HPDE6-E6E7 (cell line): ENCODE results near the gene ALG14.
A peak's percentile ranks its signal among the peaks of the same experiment; 100 is the strongest.
"Not testable (repeated sequence)": the region's sequence is repeated elsewhere in the genome, so short reads cannot be mapped to it uniquely, and the experiment has no call there.

Experiments used
- DNase-seq: peaks from one replicate; pipeline ENCODE4 v3.0.0; 2011; ENCODE audit warnings: missing footprints; ENCODE audit errors: extremely low spot score

ALG14 gene

GRCh38 chr1:95006681-95007080 lies 66.1 kb downstream of the ALG14 start:
- DNase-seq: no peak

- no peak for DNase-seq
Observed at GRCh38 chr1:95005584-95005983, 67.2 kb downstream of the ALG14 start.

DNA sequence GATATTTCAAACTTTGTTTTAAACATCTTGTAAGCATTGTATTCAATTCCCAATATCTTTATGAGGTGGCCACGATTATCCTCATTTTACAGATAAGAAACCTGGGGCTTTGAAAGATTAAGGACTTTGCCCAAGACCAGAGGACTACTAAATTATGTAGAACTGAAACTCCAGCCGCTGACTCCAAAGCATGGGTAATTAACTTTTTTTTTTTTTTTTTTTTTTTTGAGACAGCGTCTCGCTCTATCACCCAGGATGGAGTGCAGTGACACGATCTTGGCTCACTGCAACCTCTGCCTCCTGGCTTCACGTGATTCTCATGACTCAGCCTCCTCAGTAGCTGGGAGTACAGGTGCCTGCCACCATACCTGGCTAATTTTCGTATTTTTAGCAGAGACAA lies 68.7 kb downstream of the ALG14 start:
- no peak for DNase-seq

GRCh38 chr1:95003433-95003738 lies 69.4 kb downstream of the ALG14 start:
- DNase-seq: no peak

- DNase-seq: no peak
Observed at GRCh38 chr1:95002540-95003432, 70.0 kb downstream of the ALG14 start.

DNA sequence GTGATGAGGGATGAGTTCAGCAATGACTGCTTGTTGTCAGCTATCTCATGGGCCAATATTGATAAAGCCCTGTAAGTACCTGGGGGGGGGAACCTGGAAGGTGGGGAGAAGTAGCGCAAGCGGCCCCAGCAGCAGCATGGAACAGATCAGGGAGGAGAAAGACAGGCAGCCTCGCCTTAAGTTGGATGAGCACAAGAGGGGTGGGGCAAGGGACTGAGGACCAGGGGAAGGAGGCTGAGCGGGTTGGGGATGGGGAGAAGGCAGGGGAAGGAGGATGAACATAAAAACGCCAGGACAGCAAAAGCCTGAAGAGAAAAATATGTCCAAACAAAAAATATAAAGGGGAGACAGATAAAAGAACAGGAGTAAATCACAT lies 70.6 kb downstream of the ALG14 start:
- DNase-seq: no peak

DNA sequence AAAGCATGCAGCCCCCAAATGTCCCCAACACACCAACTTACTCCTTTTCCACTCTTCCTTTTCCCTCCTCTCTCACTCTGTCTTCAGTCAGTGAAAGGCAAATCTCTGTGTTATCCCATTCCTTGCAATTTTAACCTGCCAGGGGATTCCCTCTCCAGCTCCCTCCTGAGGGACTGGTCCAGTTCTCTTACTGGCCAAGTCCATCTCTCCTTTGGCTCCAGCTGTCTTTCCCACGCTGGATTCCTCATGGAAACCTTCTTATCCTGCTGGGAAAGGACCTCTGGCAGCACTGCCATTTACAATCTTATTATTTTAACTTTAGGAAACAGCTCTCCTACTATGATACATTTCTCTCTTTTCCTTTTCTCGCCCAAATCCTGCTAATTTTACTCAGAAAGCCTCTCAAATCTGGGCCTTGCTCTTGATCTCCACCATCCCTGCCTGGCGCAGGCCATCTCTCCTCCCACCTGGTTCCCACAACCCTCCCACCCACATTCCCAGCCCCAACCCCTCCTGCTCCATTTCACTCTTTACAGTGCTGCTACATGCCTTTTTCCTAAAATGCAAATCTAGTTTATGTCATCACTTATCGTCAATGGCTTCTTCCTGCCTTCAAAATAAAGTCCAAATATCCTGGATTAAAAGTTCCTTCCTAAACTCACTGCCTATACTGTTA lies 73.2 kb downstream of the ALG14 start:
- no peak for DNase-seq

DNA sequence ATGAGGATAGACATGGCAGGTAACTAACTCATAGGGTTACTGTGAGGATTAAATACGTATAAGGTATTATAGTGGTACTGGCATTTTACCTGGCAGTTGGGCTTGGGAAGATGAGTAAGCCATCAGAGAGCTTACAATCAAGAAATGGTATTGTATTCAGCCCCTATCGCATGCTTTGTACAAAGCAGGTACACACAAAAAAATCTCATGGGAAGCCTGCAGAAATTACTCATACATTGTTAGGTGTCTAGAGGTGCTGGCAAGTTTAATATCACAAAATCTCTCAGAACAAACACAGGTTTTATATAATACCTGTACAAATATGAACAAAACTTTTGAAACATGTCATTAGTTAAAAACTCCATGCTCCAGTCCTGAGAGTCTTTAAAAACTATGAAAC lies 74.0 kb downstream of the ALG14 start:
- no peak for DNase-seq

DNA sequence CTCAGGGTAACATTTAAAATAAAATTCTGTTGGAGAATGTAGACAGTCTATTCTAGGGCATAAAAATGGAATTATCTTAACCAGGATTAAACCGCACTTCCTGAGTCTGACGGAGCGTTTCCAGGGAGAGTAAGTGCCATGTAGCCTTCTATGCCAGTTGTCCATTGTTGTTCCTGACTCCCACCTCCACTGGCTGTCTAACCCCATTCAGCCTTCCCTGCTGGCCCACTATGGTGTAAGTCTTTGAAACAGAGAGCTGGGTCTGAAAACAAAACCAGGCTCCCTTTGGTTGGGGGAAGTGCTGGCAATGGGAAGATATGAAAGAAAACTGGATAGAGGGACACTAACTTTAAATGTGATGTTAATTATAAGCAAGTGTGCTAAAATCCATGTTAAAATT lies 74.6 kb downstream of the ALG14 start:
- no peak for DNase-seq

GRCh38 chr1:94995536-94995935 lies 77.2 kb downstream of the ALG14 start:
- DNase-seq: not testable (repeated sequence)

- DNase-seq: no peak
Observed at GRCh38 chr1:94994805-94995204, 77.9 kb downstream of the ALG14 start.

DNA sequence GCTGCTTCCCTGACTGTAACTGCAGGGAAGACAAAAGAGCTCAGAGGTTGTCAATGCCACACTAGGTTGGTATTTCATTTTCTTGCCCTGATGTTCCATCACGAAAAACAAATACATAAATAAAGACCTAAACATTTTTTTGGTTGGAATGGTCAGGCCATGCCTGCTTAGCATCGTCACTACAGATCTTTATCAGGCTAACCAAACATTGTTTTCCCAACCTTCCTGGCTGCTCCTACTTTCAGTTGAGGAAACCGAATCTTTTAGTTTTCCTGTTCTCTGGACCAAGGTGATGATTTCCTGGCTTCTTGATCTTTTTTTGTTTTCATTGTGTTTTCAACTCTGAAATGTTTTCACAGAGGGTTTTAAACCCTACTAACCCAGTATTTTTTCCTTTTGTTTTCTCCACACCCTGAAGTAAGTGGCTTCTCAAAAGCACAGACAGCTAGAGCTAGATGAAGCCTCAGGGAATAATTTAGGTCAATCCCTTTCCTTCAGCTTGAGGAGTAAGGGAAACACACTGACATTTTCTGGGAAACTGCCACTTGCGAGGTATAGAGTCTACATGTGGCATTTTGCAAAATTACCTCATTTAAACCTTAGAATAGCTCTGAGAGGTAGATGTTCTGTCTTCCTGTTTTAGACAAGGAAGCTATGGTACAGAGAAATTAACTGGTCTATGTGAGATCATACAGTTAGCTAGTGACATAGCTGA lies 78.7 kb downstream of the ALG14 start:
- no peak for DNase-seq

- DNase-seq: no peak
Observed at GRCh38 chr1:94992863-94993563, 79.7 kb downstream of the ALG14 start.

- no peak for DNase-seq
Observed at GRCh38 chr1:94992161-94992560, 80.6 kb downstream of the ALG14 start.

DNA sequence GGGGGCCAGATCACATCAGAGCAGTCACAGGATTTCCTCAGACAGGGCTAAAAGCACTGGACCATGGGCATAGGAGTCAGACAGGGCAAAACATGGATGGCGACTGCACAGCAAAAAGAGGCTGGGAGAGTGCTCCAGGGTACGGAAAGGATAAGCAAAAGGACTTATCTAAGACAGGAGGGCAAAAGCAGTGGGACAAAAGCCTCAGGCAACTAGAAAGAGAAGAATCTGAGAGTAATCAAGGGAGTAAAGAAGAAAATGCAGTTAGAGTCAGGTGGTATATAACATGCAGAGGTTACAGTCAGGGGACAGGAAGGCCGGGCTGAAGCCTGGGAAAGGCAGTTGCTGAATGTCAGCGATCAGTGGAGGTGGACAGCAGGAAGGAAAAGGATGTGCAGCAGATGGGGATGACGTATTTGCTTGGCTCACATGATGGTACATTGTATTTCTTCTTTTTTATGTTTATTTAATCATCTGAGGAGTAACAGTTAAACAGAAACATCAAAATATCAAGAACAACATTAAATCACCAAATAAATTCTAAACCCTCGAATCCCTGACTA lies 82.8 kb downstream of the ALG14 start:
- no peak for DNase-seq

GRCh38 chr1:94989398-94989797 lies 83.4 kb downstream of the ALG14 start:
- no peak for DNase-seq

GRCh38 chr1:94988356-94988755 lies 84.4 kb downstream of the ALG14 start:
- DNase-seq: no peak

- DNase-seq: no peak
Observed at GRCh38 chr1:94986783-94987182, 86.0 kb downstream of the ALG14 start.

- peak; percentile 56 for DNase-seq
Observed at GRCh38 chr1:94983171-94983739, 89.5 kb downstream of the ALG14 start.

GRCh38 chr1:94982398-94982797 lies 90.4 kb downstream of the ALG14 start:
- no peak for DNase-seq

GRCh38 chr1:94981575-94981973 lies 91.2 kb downstream of the ALG14 start:
- no peak for DNase-seq
